ENCODE data around the gene SPSB4. TPM values are rescaled to one million over a fixed set of nuclear protein-coding genes. Genes with fewer than 3 reads are reported as not detected.

Gene SPSB4
- total and polyA plus RNA-seq, 9 donors = 0.07 to 0.57 (median 0.12) TPM; not detected in 5

DNA sequence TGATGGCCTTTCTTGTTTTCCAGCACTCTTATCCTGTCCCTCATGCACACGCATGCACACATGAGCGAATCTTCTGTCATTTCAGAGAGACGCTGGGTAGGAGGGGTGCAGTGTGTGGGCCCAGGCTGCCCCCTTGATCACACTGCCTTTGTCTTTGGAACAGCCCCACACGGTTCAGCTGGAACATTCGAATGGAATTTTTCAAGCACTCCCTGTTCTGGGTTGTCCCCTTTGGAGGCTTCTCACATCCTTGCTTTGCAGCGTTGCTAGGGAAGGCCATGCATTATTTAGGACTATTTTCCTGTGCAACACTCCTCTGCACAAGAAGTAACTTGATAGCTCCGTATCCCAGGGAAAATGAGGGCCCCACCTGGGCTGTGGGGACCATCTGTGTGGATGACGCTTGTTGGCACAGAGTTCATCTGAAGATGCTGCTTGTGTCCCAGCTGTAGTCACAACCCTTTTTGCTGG lies 78.4 kb downstream of the SPSB4 start:
- Histone ChIP-seq H3K36me3 (no peaks in the 10 kb centered on the region), H3K4me3 (no peak overlapping the region), H3K9me3 (no peaks in the 10 kb centered on the region), H3K27ac (no peak overlapping the region), H3K27me3 (no peaks in the 10 kb centered on the region), H3K4me1 (ENCODE audit: insufficient read depth) (no peaks in the 10 kb centered on the region)
- intact Hi-C loops (cut with DNase I) = no loop called here
- 67 to 80% (median 75%) methylated on average over 8 of the region's 8 CpGs for WGBS, 3 donors
- TF ChIP-seq POLR2A (IDR thresholded peaks at IDR 0.05) (no peak), EP300 (IDR thresholded peaks at IDR 0.05) (no peak)
- TF ChIP-seq, protein P1, sequence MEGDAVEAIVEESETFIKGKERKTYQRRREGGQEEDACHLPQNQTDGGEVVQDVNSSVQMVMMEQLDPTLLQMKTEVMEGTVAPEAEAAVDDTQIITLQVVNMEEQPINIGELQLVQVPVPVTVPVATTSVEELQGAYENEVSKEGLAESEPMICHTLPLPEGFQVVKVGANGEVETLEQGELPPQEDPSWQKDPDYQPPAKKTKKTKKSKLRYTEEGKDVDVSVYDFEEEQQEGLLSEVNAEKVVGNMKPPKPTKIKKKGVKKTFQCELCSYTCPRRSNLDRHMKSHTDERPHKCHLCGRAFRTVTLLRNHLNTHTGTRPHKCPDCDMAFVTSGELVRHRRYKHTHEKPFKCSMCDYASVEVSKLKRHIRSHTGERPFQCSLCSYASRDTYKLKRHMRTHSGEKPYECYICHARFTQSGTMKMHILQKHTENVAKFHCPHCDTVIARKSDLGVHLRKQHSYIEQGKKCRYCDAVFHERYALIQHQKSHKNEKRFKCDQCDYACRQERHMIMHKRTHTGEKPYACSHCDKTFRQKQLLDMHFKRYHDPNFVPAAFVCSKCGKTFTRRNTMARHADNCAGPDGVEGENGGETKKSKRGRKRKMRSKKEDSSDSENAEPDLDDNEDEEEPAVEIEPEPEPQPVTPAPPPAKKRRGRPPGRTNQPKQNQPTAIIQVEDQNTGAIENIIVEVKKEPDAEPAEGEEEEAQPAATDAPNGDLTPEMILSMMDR (IDR thresholded peaks at IDR 0.05) = no peak
- peak in 1 of 5 donors; percentile 3 for DNase-seq

DNA sequence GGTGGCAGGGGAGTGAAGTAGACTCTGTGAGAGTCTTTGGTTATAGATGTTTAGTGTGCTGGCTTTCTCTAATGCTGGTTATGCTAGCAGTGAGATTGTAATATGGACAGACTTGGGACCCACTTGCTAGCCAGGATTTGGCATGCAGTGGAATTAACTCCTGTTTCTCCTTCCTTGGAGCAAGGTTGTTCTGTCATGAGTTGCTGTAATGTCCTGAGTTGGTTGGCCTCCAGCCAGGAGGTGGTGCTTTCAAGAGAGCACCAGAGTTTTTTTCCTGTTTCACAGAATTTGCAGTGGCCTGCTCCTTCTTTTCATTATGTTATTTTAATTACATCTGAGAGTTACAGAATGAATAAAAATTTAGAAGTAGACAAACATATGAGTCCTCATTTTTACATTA lies 92.4 kb downstream of the SPSB4 start:
- no peak overlapping the region for H3K27ac ChIP-seq
- TF ChIP-seq, protein P1 (IDR thresholded peaks at IDR 0.05) = no peak
- TF ChIP-seq POLR2A (IDR thresholded peaks at IDR 0.05) (no peak), EP300 (IDR thresholded peaks at IDR 0.05) (no peak)
- intact Hi-C loops (cut with DNase I) = no loop called here
- H3K4me1 ChIP-seq (ENCODE audit: insufficient read depth) = no peaks in the 10 kb centered on the region
- no peaks in the 10 kb centered on the region for H3K9me3 ChIP-seq
- DNase-seq = no peak
- no peaks in the 10 kb centered on the region for H3K27me3 ChIP-seq
- no peak overlapping the region for H3K4me3 ChIP-seq
- H3K36me3 ChIP-seq = no peaks in the 10 kb centered on the region

DNA sequence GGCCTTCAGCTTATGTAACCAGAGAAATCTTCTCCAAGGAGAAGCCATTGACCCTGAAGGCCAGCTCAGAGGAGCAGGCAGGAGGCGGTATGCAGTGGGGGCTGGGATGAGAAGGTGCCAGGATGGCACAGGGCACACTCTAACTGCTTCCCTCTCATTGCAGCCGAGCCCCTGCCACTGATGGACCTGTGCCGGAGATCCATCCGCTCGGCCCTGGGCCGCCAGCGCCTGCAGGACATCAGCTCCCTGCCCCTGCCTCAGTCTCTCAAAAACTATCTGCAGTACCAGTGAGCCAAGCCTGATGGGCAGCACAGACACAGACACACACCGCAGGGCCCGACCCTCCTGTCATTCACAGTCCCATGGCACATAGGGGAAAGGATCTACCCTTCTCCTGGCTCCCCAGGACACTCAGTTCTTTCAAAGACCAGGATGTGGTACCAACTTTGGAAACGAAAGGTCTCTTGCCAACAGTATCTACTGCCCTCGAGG lies 95.9 kb downstream of the SPSB4 start:
- no peak overlapping the region for H3K27ac ChIP-seq
- no peaks in the 10 kb centered on the region for H3K9me3 ChIP-seq
- no peak for DNase-seq
- no peak overlapping the region for H3K4me3 ChIP-seq
- WGBS, 3 donors = 85 to 92% (median 85%) methylated on average over 11 of the region's 11 CpGs
- no peaks in the 10 kb centered on the region for H3K36me3 ChIP-seq
- no peaks in the 10 kb centered on the region for H3K27me3 ChIP-seq
- intact Hi-C loops (cut with DNase I) = no loop called here
- H3K4me1 ChIP-seq (ENCODE audit: insufficient read depth) = no peaks in the 10 kb centered on the region
- no peak for TF ChIP-seq POLR2A (IDR thresholded peaks at IDR 0.05)
- TF ChIP-seq EP300 (IDR thresholded peaks at IDR 0.05) = no peak
- TF ChIP-seq, protein P1 (IDR thresholded peaks at IDR 0.05) = no peak

DNA sequence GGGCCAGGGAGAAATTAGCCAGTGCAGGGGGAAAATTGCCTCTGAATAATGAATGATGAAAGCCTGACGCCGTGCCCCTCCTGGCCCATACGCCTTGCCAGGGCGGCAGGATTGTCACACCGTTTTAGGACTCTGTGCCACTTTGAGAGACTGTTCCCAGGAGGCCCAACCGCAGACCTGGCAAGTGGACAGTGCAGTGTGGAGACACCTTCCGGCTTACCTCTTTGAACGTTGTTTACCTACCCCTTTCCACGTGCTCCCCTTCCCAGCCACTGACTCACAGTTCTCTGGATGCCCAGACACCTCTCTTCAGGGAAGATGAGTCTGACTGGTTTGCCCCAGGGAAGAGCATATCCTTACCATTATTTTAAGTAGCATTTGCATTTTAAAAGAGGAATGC lies 96.5 kb downstream of the SPSB4 start:
- Histone ChIP-seq H3K9me3 (no peaks in the 10 kb centered on the region), H3K4me3 (no peak overlapping the region), H3K27me3 (no peaks in the 10 kb centered on the region), H3K4me1 (ENCODE audit: insufficient read depth) (no peaks in the 10 kb centered on the region), H3K27ac (no peak overlapping the region), H3K36me3 (no peaks in the 10 kb centered on the region)
- WGBS, 3 donors = 73 to 84% (median 83%) methylated on average over 9 of the region's 9 CpGs
- TF ChIP-seq EP300 (IDR thresholded peaks at IDR 0.05) (no peak), POLR2A (IDR thresholded peaks at IDR 0.05) (no peak)
- DNase-seq = no peak
- intact Hi-C loops (cut with DNase I) = no loop called here

DNA sequence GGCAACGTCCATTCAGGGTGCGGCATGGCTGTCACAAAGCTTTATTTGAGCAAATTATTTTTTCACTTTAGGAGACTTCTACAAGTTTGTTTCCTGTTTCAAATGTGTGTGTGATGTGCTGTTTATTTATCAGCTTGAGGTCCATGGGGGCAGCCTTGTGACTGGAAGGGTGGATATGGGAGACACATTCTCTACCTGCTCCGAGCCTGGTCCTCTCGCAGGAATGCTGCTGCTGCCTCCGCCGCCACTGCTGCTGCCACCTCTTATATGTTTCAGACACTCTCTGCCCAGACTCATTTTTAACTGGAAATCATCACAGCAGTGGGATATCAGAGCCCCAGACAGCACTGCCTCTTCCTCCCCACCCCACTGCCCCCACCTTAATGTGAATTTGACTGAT lies 97.0 kb downstream of the SPSB4 start:
- no peak overlapping the region for H3K4me3 ChIP-seq
- H3K27ac ChIP-seq = no peak overlapping the region
- no peaks in the 10 kb centered on the region for H3K4me1 ChIP-seq (ENCODE audit: insufficient read depth)
- no peaks in the 10 kb centered on the region for H3K9me3 ChIP-seq
- no peak for DNase-seq
- WGBS, 3 donors = 90 to 96% (median 91%) methylated on average over 6 of the region's 6 CpGs
- no peaks in the 10 kb centered on the region for H3K36me3 ChIP-seq
- no peaks in the 10 kb centered on the region for H3K27me3 ChIP-seq
- intact Hi-C loops (cut with DNase I) = no loop called here
- no peak for TF ChIP-seq POLR2A (IDR thresholded peaks at IDR 0.05)
- TF ChIP-seq, protein P1 (IDR thresholded peaks at IDR 0.05) = no peak
- no peak for TF ChIP-seq EP300 (IDR thresholded peaks at IDR 0.05)

All from ovary (tissue), 9 donors.